CD14-positive monocyte (primary cell): ENCODE results near the gene SHROOM3. TPM values are rescaled to one million over a fixed set of nuclear protein-coding genes. Genes with fewer than 3 reads are reported as not detected.

ENCODE experiments used
- DNase-seq, 3 donors: peaks; one replicate each; pipeline ENCODE4 v3.0.0-alpha.2; 2011 to 2022
- H2AFZ ChIP-seq: 2 replicates; pipeline ENCODE4 v1.6.0; 2012; ENCODE audit warnings: mild to moderate bottlenecking, low read depth, low read length, inconsistent platforms; ENCODE audit not compliant: insufficient read depth, poor library complexity, severe bottlenecking
- H3K27ac ChIP-seq, 2 donors: 1 replicate in 1 of 2; 2 replicates in 1 of 2; pipeline ENCODE4 v1.5.1; 2012 to 2013; ENCODE audit warnings: low read length in 2 of 2, control low read depth in 1 of 2, inconsistent platforms in 1 of 2, low read depth in 1 of 2, mild to moderate bottlenecking in 1 of 2
- H3K27me3 ChIP-seq, 2 donors: one replicate each; pipeline versions ENCODE4 v1.6.0 to v1.6.1; 2011 to 2013; ENCODE audit warnings: low read length in 2 of 2; ENCODE audit not compliant: control insufficient read depth in 2 of 2, insufficient read depth in 2 of 2
- H3K36me3 ChIP-seq, 2 donors: replicated peaks in 1 of 2; 1 replicate in 1 of 2; 2 replicates in 1 of 2; pipeline versions ENCODE4 v1.5.1 to v1.6.1; 2012 to 2013; ENCODE audit warnings: low read length in 2 of 2, control low read depth in 1 of 2, inconsistent platforms in 1 of 2, mild to moderate bottlenecking in 1 of 2; ENCODE audit not compliant: insufficient read depth in 2 of 2, control insufficient read depth in 1 of 2
- H3K4me1 ChIP-seq, 2 donors: 1 replicate in 1 of 2; 2 replicates in 1 of 2; pipeline versions ENCODE4 v1.5.1 to v1.6.1; 2012 to 2013; ENCODE audit warnings: low read length in 2 of 2, control low read depth in 1 of 2, inconsistent platforms in 1 of 2, mild to moderate bottlenecking in 1 of 2, moderate library complexity in 1 of 2; ENCODE audit not compliant: insufficient read depth in 2 of 2, control insufficient read depth in 1 of 2
- H3K4me2 ChIP-seq: replicated peaks from 2 replicates; pipeline ENCODE3; 2012; ENCODE audit warnings: low read length, moderate library complexity, mild to moderate bottlenecking; ENCODE audit not compliant: poor library complexity, severe bottlenecking; ENCODE audit errors: extremely low read depth
- H3K4me3 ChIP-seq, 3 experiments: fragments of 200-600 bp in 1 of 3; sonication (generic) in 1 of 3; replicated peaks in 1 of 3; 1 replicate in 2 of 3; 2 replicates in 1 of 3; pipeline ENCODE4 v1.5.1; 2011 to 2013; ENCODE audit warnings: low read length in 3 of 3, mild to moderate bottlenecking in 3 of 3, control low read depth in 2 of 3, low read depth in 2 of 3, inconsistent platforms in 1 of 3, moderate library complexity in 1 of 3
- H3K79me2 ChIP-seq: 2 replicates; pipeline ENCODE4 v1.6.0; 2012; ENCODE audit warnings: mild to moderate bottlenecking, control low read depth, inconsistent platforms, low read length, moderate library complexity; ENCODE audit not compliant: insufficient read depth
- H3K9ac ChIP-seq: 2 replicates; pipeline ENCODE4 v1.6.0; 2017; ENCODE audit warnings: low read length, mild to moderate bottlenecking; ENCODE audit not compliant: insufficient read depth, poor library complexity, severe bottlenecking
- H3K9me3 ChIP-seq, 2 donors: replicated peaks in 1 of 2; 1 replicate in 1 of 2; 2 replicates in 1 of 2; pipeline versions ENCODE4 v1.5.1 to v1.6.1; 2012 to 2013; ENCODE audit warnings: low read length in 2 of 2, control low read depth in 1 of 2; ENCODE audit not compliant: control insufficient read depth in 1 of 2, insufficient read depth in 1 of 2
- H4K20me1 ChIP-seq: 2 replicates; pipeline ENCODE4 v1.6.0; 2012; ENCODE audit warnings: mild to moderate bottlenecking, low read length, control low read depth, moderate library complexity; ENCODE audit not compliant: insufficient read depth
- H3K27ac Mint-ChIP-seq, 7 donors: one replicate each; pipeline ENCODE4 v1.8.0; 2020; ENCODE audit warnings: mild to moderate bottlenecking in 7 of 7, mixed read lengths in 7 of 7, moderate library complexity in 6 of 7, inconsistent platforms in 2 of 7
- H3K27me3 Mint-ChIP-seq, 3 donors: one replicate each; pipeline ENCODE4 v1.8.0; 2021 to 2022; ENCODE audit warnings: low read depth in 3 of 3, mild to moderate bottlenecking in 3 of 3, mixed read lengths in 3 of 3, moderate library complexity in 3 of 3, inconsistent platforms in 1 of 3
- H3K36me3 Mint-ChIP-seq, 2 donors: one replicate each; pipeline ENCODE4 v1.8.0; 2020; ENCODE audit warnings: mixed read lengths in 2 of 2, inconsistent platforms in 1 of 2, mild to moderate bottlenecking in 1 of 2
- H3K4me1 Mint-ChIP-seq: one replicate; pipeline ENCODE4 v1.8.0; 2020; ENCODE audit warnings: mild to moderate bottlenecking, mixed read lengths
- H3K4me3 Mint-ChIP-seq, 2 donors: one replicate each; pipeline ENCODE4 v1.8.0; 2020; ENCODE audit warnings: mild to moderate bottlenecking in 2 of 2, mixed read lengths in 2 of 2, moderate library complexity in 1 of 2
- H3K9me3 Mint-ChIP-seq, 7 donors: one replicate each; pipeline ENCODE4 v1.8.0; 2020 to 2022; ENCODE audit warnings: mixed read lengths in 7 of 7, mild to moderate bottlenecking in 6 of 7, moderate library complexity in 6 of 7, inconsistent platforms in 2 of 7
- CTCF ChIP-seq: fragments of 200-600 bp; IDR thresholded peaks from one replicate; pipeline ENCODE4 v1.8.0; 2022; ENCODE audit warnings: antibody characterized with exemption, mild to moderate bottlenecking
- WGBS: methylation state at CpG from one replicate; pipeline ENCODE4 v1.1.5; 2013; ENCODE audit warnings: missing lambda C conversion rate; ENCODE audit not compliant: insufficient coverage; 5-methylcytosine and 5-hydroxymethylcytosine counted together
- intact Hi-C, 2 donors: fragments of 100-400 bp; cut with micrococcal nuclease; formaldehyde crosslinking; loops; one replicate each; pipeline versions ENCODE4 v1.15.0 to v1.15.1; 2023
- polyA plus RNA-seq, 3 donors: library from polyadenylated mRNA; depleted of rRNA in 1 of 3; unstranded in 2 of 3; stranded (reverse) in 1 of 3; fragments of 300-500 nt in 2 of 3; fragments of >200 nt in 1 of 3; fragmentation: Illumina TruSeq in 2 of 3; gene quantifications; 1 replicate in 2 of 3; 2 replicates in 1 of 3; pipeline ENCODE4 v1.2.3, GENCODE V29; 2012 to 2021

Gene SHROOM3
- polyA plus RNA-seq, 3 donors: not detected

- Histone ChIP-seq H3K27me3 (peaks cover 0 to 2% of the 10 kb centered on the region in 2 donors), H3K27ac (no peak overlapping the region), H3K9me3 (no peaks in the 10 kb centered on the region), H3K36me3 (no peaks in the 10 kb centered on the region), H3K79me2 (no peaks in the 10 kb centered on the region), H4K20me1 (no peaks in the 10 kb centered on the region), H3K4me1 (no peaks in the 10 kb centered on the region), H2AFZ (no peak overlapping the region), H3K4me2 (no peak overlapping the region), H3K4me3 (no peak overlapping the region), H3K9ac (no peak overlapping the region)
- intact Hi-C loops: no loop called here
- H3K36me3 Mint-ChIP-seq: no peaks in the 10 kb centered on the region
- no CpG with 5 or more reads among the region's 3 CpGs for WGBS
- H3K4me1 Mint-ChIP-seq: no peaks in the 10 kb centered on the region
- no peak for TF ChIP-seq CTCF
- no peak overlapping the region for H3K4me3 Mint-ChIP-seq
- no peak overlapping the region for H3K27ac Mint-ChIP-seq
- H3K9me3 Mint-ChIP-seq: peaks cover 0 to 4% (median 0%) of the 10 kb centered on the region in 7 donors
- peaks cover 4 to 8% (median 8%) of the 10 kb centered on the region in 3 donors for H3K27me3 Mint-ChIP-seq
- no peak for DNase-seq
These were observed 315.7 kb downstream of the SHROOM3 start for GRCh38 chr4:76750716-76751115.

- no CpG with 5 or more reads among the region's 3 CpGs for WGBS
- intact Hi-C loops: no loop called here
- Mint-ChIP-seq H3K9me3 (peaks cover 0 to 4% (median 0%) of the 10 kb centered on the region in 7 donors), H3K27ac (no peak overlapping the region), H3K4me1 (no peaks in the 10 kb centered on the region), H3K27me3 (peaks cover 6 to 8% (median 8%) of the 10 kb centered on the region in 3 donors), H3K36me3 (no peaks in the 10 kb centered on the region), H3K4me3 (no peak overlapping the region)
- Histone ChIP-seq H3K27ac (no peak overlapping the region), H3K27me3 (peaks cover 0 to 2% of the 10 kb centered on the region in 2 donors), H2AFZ (no peak overlapping the region), H3K9ac (no peak overlapping the region), H4K20me1 (no peaks in the 10 kb centered on the region), H3K4me2 (no peak overlapping the region), H3K79me2 (no peaks in the 10 kb centered on the region), H3K36me3 (no peaks in the 10 kb centered on the region), H3K4me1 (no peaks in the 10 kb centered on the region), H3K4me3 (no peak overlapping the region), H3K9me3 (no peaks in the 10 kb centered on the region)
- TF ChIP-seq CTCF: no peak
- no peak for DNase-seq
These were observed 316.7 kb downstream of the SHROOM3 start for GRCh38 chr4:76751612-76752343.
